Glomerular endothelial cell (primary cell): Measurements from ENCODE around the gene TIGIT. TPM values are rescaled to one million over a fixed set of nuclear protein-coding genes. Genes with fewer than 3 reads are reported as not detected.
"Not testable (repeated sequence)": the region's sequence is repeated elsewhere in the genome, so short reads cannot be mapped to it uniquely, and the experiment has no call there.

Source experiments
- DNase-seq: peaks from one replicate; pipeline ENCODE4 v3.0.0-alpha.2; 2011; ENCODE audit warnings: low read depth, low spot score; ENCODE audit errors: extremely low read depth
- total RNA-seq: library from RNA; depleted of rRNA; stranded (reverse); fragments of >200 nt; gene quantifications from 2 replicates; pipeline ENCODE4 v1.2.3, GENCODE V29; 2015

TIGIT gene
- not detected in 2 replicates for total RNA-seq

- DNase-seq, result no peak
Observed at GRCh38 chr3:114293838-114294535, at the start of gene TIGIT. TIGIT (plus strand) TSS chr3:114294028; CDS start chr3:114294062, 34 bp downstream.

- DNase-seq, result no peak
Observed at GRCh38 chr3:114252954-114253353, 40.9 kb upstream of the TIGIT start.

GRCh38 chr3:114253505-114253904, 40.3 kb upstream of the TIGIT start:
- DNase-seq, result no peak

- DNase-seq, result no peak
Observed at GRCh38 chr3:114259566-114259965, 34.3 kb upstream of the TIGIT start.

- no peak for DNase-seq
Observed at GRCh38 chr3:114260152-114260551, 33.7 kb upstream of the TIGIT start.

- DNase-seq, result no peak
Observed at GRCh38 chr3:114270019-114270418, 23.8 kb upstream of the TIGIT start.

GRCh38 chr3:114272271-114272670, 21.6 kb upstream of the TIGIT start:
- DNase-seq, result no peak

GRCh38 chr3:114274929-114275328, 18.9 kb upstream of the TIGIT start:
- DNase-seq, result no peak

GRCh38 chr3:114276856-114277255, 17.0 kb upstream of the TIGIT start:
- DNase-seq, result not testable (repeated sequence)

- DNase-seq, result no peak
Observed at GRCh38 chr3:114284644-114285043, 9.2 kb upstream of the TIGIT start.

- no peak for DNase-seq
Observed at GRCh38 chr3:114285648-114286230, 8.1 kb upstream of the TIGIT start.

- DNase-seq, result no peak
Observed at GRCh38 chr3:114286266-114286665, 7.6 kb upstream of the TIGIT start.

- no peak for DNase-seq
Observed at GRCh38 chr3:114290911-114291901, 2.6 kb upstream of the TIGIT start.

GRCh38 chr3:114294940-114295480, 1.2 kb downstream of the TIGIT start:
- no peak for DNase-seq

GRCh38 chr3:114295946-114296345, 2.1 kb downstream of the TIGIT start:
- no peak for DNase-seq

GRCh38 chr3:114299421-114299820, 5.6 kb downstream of the TIGIT start:
- no peak for DNase-seq

- no peak for DNase-seq
Observed at GRCh38 chr3:114299941-114300624, 6.3 kb downstream of the TIGIT start.

- DNase-seq, result no peak
Observed at GRCh38 chr3:114307222-114307830, 13.5 kb downstream of the TIGIT start.

- no peak for DNase-seq
Observed at GRCh38 chr3:114307832-114308231, 14.0 kb downstream of the TIGIT start.

GRCh38 chr3:114308377-114308776, 14.5 kb downstream of the TIGIT start:
- no peak for DNase-seq
